Body of pancreas (tissue), 4 donors: ENCODE measurements around the gene ATCAY. TPM values are rescaled to one million over a fixed set of nuclear protein-coding genes. Genes with fewer than 3 reads are reported as not detected.
"Not testable (repeated sequence)": the region's sequence is repeated elsewhere in the genome, so short reads cannot be mapped to it uniquely, and the experiment has no call there.

ENCODE experiments used
- ATAC-seq: fragments of 150-250 bp; one replicate; pipeline ENCODE4 v1.9.1; 2016
- DNase-seq, 4 donors: peaks; one replicate each; pipeline ENCODE4 v3.0.0-alpha.2; 2019
- H3K27ac ChIP-seq, 4 donors: fragments of 200-600 bp; sonication (generic); 1 replicate in 3 of 4; 2 replicates in 1 of 4; pipeline versions ENCODE4 v1.5.1 to v1.6.1; 2016 to 2019; ENCODE audit warnings: mild to moderate bottlenecking in 1 of 4, mixed read lengths in 1 of 4, moderate library complexity in 1 of 4
- H3K27me3 ChIP-seq, 2 donors: fragments of 200-600 bp; sonication (generic); one replicate each; pipeline ENCODE4 v1.6.0; 2016; ENCODE audit warnings: mild to moderate bottlenecking in 1 of 2
- H3K36me3 ChIP-seq, 2 donors: fragments of 200-600 bp; sonication (generic); replicated peaks in 1 of 2; 2 replicates each; pipeline ENCODE4 v1.5.1; 2016; ENCODE audit warnings: low read depth in 2 of 2; ENCODE audit not compliant: insufficient read depth in 1 of 2
- H3K4me1 ChIP-seq: fragments of 200-600 bp; sonication (generic); one replicate; pipeline ENCODE4 v1.6.0; 2016
- H3K4me3 ChIP-seq, 2 donors: fragments of 200-600 bp; sonication (generic); 1 replicate in 1 of 2; 2 replicates in 1 of 2; pipeline ENCODE4 v1.5.1; 2016 to 2019
- H3K9me3 ChIP-seq, 3 donors: fragments of 200-600 bp; sonication (generic); 1 replicate in 2 of 3; 2 replicates in 1 of 3; pipeline ENCODE4 v1.5.1; 2016
- POLR2A ChIP-seq, 3 donors: fragments of 450-650 bp; IDR thresholded peaks; one replicate each; pipeline ENCODE4 v1.6.1; 2016; ENCODE audit warnings: antibody characterized with exemption in 3 of 3, mild to moderate bottlenecking in 2 of 3
- WGBS, 2 donors: methylation state at CpG; one replicate each; pipeline ENCODE4 v1.1.5; 2017; 5-methylcytosine and 5-hydroxymethylcytosine counted together
- intact Hi-C: fragments of 100-400 bp; cut with DNase I; formaldehyde crosslinking; loops from one replicate; pipeline ENCODE4 v1.15.1; 2023
- total RNA-seq, 2 donors: library from RNA; depleted of rRNA; stranded (reverse); fragments of >200 nt; gene quantifications; one replicate each; pipeline ENCODE4 v1.1.0, GENCODE V29; 2016
- TF ChIP-seq, protein P1 (sequence below), 7 experiments: fragments of 450-650 bp in 4 of 7; fragments of 200-600 bp in 3 of 7; sonication (generic) in 3 of 7; IDR thresholded peaks; one replicate each; pipeline ENCODE4 v1.5.1; 2016 to 2019; ENCODE audit warnings: antibody characterized with exemption in 7 of 7

The ATCAY gene
- total RNA-seq, 2 donors from 2014 or later, result 1.6 TPM; not detected in 1

DNA sequence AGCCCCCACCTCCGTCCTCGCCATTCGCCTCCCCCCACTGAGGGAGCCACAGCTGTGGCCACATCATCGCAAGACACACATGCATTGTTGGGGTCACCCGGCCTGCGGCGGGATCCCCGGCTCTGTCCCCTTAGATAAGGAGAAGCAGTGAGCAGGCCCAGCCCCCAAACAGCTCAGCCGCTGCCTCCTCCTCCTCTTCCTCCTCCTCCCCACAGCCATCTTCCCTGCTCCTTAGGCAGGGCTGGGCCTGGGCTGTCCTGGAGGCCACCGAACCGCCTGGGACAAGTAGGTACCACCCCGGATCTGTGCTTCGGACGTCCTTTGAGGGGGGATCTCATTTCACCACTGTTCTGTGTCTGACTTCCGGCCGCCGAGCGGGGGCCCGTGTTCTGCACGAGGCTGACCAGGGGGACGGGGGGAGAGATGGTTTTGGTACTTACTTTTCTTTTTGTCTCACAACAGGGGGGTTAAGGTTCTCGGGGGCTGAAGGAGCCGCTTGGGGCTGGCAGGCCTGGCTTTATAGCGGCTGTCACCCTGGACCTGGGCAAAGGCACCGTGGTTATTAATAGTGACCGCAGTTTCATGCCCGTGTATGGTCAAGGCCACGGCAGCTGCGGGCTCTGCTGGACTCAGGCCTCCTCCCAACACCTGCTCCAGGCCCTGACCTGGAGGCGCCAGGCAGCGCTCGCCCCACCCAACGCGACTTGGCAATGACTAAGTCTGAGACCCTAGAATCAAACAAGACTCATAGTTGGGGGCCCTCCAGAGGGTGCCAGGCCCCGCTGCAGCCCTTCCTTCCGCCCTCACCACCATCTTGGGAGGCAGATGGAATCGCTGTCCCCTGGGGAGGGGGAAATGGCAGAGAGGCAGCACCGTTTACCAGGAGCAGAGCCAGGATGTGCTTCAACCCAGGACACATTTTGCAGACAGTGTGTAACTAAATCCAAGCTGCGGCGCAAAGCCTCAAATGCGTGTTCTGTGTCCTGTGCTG, 70.7 kb downstream of the ATCAY start:
- Histone ChIP-seq H3K27ac (peak overlapping the region in 1 of 4 donors; percentile 0), H3K4me3 (no peak overlapping the region), H3K9me3 (no peaks in the 10 kb centered on the region), H3K27me3 (no peaks in the 10 kb centered on the region), H3K36me3 (no peaks in the 10 kb centered on the region), H3K4me1 (peaks cover 22% of the 10 kb centered on the region)
- DNase-seq (peak in 3 of 4 donors; percentile 31 to 55 (median 49)), ATAC-seq (peak; percentile 38)
- 34 to 36% methylated on average over 25 to 41 of the region's 41 CpGs for WGBS, 2 donors
- intact Hi-C loops, result no loop called here
- TF ChIP-seq, protein P1, sequence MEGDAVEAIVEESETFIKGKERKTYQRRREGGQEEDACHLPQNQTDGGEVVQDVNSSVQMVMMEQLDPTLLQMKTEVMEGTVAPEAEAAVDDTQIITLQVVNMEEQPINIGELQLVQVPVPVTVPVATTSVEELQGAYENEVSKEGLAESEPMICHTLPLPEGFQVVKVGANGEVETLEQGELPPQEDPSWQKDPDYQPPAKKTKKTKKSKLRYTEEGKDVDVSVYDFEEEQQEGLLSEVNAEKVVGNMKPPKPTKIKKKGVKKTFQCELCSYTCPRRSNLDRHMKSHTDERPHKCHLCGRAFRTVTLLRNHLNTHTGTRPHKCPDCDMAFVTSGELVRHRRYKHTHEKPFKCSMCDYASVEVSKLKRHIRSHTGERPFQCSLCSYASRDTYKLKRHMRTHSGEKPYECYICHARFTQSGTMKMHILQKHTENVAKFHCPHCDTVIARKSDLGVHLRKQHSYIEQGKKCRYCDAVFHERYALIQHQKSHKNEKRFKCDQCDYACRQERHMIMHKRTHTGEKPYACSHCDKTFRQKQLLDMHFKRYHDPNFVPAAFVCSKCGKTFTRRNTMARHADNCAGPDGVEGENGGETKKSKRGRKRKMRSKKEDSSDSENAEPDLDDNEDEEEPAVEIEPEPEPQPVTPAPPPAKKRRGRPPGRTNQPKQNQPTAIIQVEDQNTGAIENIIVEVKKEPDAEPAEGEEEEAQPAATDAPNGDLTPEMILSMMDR (IDR thresholded peaks at IDR 0.05), result no peak
- no peak for TF ChIP-seq POLR2A (IDR thresholded peaks at IDR 0.05)

DNA sequence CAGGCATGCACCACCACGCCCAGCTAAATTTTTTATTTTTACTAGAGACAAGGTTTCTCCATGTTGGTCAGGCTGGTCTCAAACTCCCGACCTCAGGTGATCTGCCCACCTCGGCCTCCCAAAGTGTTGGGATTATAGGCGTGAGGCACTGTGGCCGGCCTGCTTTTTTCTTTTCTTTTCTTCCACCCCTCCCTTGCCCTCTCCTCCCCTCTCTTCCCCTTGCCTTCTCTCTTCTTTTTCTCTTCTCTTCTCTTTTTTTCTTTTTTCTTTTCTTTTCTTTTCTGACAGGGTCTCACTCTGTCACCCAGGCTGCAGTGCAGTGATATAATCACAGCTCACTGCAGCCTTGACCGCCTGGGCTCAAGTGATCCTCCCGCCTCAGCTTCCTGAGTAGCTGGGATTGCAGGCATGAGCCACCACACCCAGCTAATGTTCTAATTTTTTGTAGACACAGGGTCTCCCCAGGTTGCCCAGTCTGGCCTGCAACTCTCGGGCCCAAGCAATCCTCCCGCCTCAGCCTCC, 72.3 kb downstream of the ATCAY start:
- peaks cover 22% of the 10 kb centered on the region for H3K4me1 ChIP-seq
- H3K27me3 ChIP-seq, H3K36me3 ChIP-seq, H3K9me3 ChIP-seq, ATAC-seq, H3K4me3 ChIP-seq, H3K27ac ChIP-seq, intact Hi-C loops, DNase-seq: not testable (repeated sequence)
- 93% methylated on average over 9 of the region's 9 CpGs for WGBS, 2 donors

DNA sequence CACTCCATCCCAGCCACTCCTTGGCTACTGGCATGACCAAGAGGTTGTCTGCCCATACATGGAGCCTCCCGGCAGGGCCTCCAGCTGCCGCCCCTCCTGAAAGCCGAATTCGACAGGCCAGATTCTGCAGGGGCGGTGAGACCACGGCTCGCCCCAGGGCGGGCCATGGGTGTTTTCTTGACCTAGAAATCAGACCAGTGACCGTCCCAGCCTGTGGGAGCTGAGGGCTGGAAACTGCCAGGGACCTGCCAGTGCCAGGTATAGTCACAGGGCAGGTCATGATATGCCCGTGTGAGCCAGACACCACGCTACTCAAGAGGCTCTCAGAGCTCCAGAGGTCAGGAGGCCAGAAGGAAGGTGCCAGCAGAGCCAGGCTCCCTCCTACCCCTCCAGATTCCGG, 73.6 kb downstream of the ATCAY start:
- Histone ChIP-seq H3K36me3 (peaks cover 8 to 12% of the 10 kb centered on the region in 2 donors), H3K4me1 (peaks cover 22% of the 10 kb centered on the region), H3K4me3 (no peak overlapping the region), H3K9me3 (no peaks in the 10 kb centered on the region), H3K27me3 (no peaks in the 10 kb centered on the region), H3K27ac (no peak overlapping the region)
- ATAC-seq (no peak), DNase-seq (no peak)
- intact Hi-C loops, result no loop called here
- TF ChIP-seq, protein P1 (IDR thresholded peaks at IDR 0.05), result no peak
- TF ChIP-seq POLR2A (IDR thresholded peaks at IDR 0.05), result no peak
- 93 to 100% methylated on average over 2 to 12 of the region's 12 CpGs for WGBS, 2 donors

DNA sequence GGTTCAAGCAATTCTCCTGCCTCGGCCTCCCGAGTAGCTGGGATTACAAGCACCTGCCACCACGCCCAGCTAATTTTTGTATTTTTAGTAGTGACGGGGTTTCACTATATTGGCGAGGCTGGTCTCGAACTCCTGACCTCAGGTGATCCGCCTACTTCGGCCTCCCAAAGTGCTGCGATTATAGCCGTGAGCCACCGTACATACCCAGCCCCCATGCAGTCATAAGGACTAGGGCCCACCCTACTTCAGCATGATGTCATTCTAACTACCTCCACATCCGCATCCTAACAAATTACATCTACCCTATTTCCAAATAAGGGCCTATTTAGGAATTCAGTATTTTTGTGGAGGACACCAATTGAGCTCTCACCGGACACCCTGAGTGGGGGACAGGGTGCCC, 74.8 kb downstream of the ATCAY start:
- H3K27me3 ChIP-seq, H3K27ac ChIP-seq, H3K9me3 ChIP-seq, H3K4me3 ChIP-seq, DNase-seq, intact Hi-C loops, ATAC-seq: not testable (repeated sequence)
- WGBS, 2 donors, result 92 to 97% methylated on average over 13 of the region's 13 CpGs
- Histone ChIP-seq H3K4me1 (peaks cover 17% of the 10 kb centered on the region), H3K36me3 (peaks cover 12 to 13% of the 10 kb centered on the region in 2 donors)

DNA sequence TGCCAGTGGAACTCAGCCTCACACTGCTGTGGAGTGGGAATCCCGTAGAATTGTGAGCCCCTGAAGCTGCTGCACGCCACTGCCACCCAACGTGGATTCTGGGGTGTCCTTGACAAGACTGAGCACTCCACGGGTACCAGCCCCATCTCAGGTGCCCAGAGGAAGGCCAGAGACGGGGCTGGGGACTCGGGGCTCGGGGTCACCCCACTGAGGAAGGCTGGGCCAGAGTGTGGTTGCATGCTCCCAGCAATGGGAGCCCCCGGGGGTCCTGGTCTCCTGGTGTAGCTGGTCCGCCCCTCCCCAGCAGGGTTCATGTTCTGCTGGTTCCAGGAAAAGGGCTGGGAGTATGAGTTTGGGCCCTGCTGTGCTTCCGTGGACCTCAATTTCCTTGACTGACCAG, 75.2 kb downstream of the ATCAY start:
- Histone ChIP-seq H3K27me3 (no peaks in the 10 kb centered on the region), H3K9me3 (no peaks in the 10 kb centered on the region), H3K36me3 (peaks cover 13% of the 10 kb centered on the region in 2 donors), H3K4me3 (no peak overlapping the region), H3K27ac (no peak overlapping the region), H3K4me1 (peaks cover 12% of the 10 kb centered on the region)
- DNase-seq (no peak), ATAC-seq (no peak)
- TF ChIP-seq, protein P1 (IDR thresholded peaks at IDR 0.05), result no peak
- no peak for TF ChIP-seq POLR2A (IDR thresholded peaks at IDR 0.05)
- 94% methylated on average over 10 of the region's 10 CpGs; no CpG with 5 or more reads in 1 of the 2 donors for WGBS, 2 donors
- intact Hi-C loops, result no loop called here
